ENCODE data around the gene FLNB. TPM values are rescaled to one million over a fixed set of nuclear protein-coding genes. Genes with fewer than 3 reads are reported as not detected.

The FLNB gene
- total and polyA plus RNA-seq, 2 of the 13 experiments (the other 11 are each of a cell fraction or from before 2014, with no cell fraction given), result 106 to 130 TPM

DNA sequence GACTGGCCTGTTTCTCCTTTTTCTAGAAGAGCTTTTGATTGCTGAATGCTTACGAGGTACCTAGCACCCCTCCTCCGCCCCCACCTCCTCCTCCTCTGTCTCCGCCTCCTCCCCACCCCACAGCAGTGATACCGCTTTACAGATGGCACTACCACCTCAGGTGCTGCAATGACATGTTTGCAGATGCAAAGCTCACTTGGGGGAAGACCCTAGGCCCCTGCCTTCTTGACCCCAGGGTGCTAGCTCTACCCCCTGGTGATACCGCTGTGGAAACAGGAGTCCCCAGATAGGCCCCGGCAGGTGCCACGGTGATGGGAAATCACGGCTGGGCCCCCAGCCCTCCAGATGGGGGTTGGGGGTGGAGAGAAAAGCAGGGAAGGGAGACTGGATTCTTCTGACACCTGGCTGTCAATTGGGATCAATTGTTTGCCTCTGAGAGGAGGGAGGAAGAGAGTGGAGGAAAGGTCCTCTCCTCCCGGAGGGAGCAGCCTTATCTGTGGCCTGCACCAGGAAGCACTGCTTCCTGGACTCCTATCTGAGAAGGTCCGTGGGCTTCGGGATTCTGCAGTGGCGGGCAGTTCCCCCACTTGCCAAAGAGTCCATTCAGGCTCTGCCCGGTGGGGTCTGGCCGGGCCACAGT lies 164.9 kb downstream of the FLNB start (continued):
- TF ChIP-seq ZNF878 (CRISPR knock-in tag; IDR thresholded peaks at IDR 0.05) (no peak), ZNF563 (CRISPR knock-in tag; IDR thresholded peaks at IDR 0.05) (no peak), MTF1 (CRISPR knock-in tag; IDR thresholded peaks at IDR 0.05) (no peak), POLR2G (IDR thresholded peaks at IDR 0.05; ENCODE audit: low read depth, low read length) (peak; percentile 48; the same call in 1 of the 2 replicates), ZNF747 (CRISPR knock-in tag; IDR thresholded peaks at IDR 0.05; ENCODE audit: borderline replicate concordance) (no peak), CBX5 (CRISPR knock-in tag; IDR thresholded peaks at IDR 0.05; ENCODE audit: borderline replicate concordance) (no peak), ZNF549 (CRISPR knock-in tag; IDR thresholded peaks at IDR 0.05) (no peak), ZFY (CRISPR knock-in tag; IDR thresholded peaks at IDR 0.05) (no peak), RNF2 (conservative IDR thresholded peaks at IDR 0.05; ENCODE audit: low read depth) (no peak), RAD51 (IDR thresholded peaks at IDR 0.05; ENCODE audit: borderline replicate concordance) (no peak), YEATS2 (CRISPR knock-in tag; IDR thresholded peaks at IDR 0.05; ENCODE audit: borderline replicate concordance) (no peak), ZNF230 (CRISPR knock-in tag; IDR thresholded peaks at IDR 0.05) (no peak), ZBTB20 (CRISPR knock-in tag; IDR thresholded peaks at IDR 0.05; ENCODE audit: borderline replicate concordance, low read depth) (no peak), ZNF703 (CRISPR knock-in tag; IDR thresholded peaks at IDR 0.05; ENCODE audit: borderline replicate concordance) (no peak), NBN (conservative IDR thresholded peaks at IDR 0.05) (no peak), RCOR2 (CRISPR knock-in tag; IDR thresholded peaks at IDR 0.05) (no peak), ZNF44 (CRISPR knock-in tag; IDR thresholded peaks at IDR 0.05) (no peak), ZNF343 (CRISPR knock-in tag; IDR thresholded peaks at IDR 0.05) (no peak)
- TF ChIP-seq, protein P1, sequence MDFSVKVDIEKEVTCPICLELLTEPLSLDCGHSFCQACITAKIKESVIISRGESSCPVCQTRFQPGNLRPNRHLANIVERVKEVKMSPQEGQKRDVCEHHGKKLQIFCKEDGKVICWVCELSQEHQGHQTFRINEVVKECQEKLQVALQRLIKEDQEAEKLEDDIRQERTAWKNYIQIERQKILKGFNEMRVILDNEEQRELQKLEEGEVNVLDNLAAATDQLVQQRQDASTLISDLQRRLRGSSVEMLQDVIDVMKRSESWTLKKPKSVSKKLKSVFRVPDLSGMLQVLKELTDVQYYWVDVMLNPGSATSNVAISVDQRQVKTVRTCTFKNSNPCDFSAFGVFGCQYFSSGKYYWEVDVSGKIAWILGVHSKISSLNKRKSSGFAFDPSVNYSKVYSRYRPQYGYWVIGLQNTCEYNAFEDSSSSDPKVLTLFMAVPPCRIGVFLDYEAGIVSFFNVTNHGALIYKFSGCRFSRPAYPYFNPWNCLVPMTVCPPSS (IDR thresholded peaks at IDR 0.05), result no peak
- TF ChIP-seq, protein P2, sequence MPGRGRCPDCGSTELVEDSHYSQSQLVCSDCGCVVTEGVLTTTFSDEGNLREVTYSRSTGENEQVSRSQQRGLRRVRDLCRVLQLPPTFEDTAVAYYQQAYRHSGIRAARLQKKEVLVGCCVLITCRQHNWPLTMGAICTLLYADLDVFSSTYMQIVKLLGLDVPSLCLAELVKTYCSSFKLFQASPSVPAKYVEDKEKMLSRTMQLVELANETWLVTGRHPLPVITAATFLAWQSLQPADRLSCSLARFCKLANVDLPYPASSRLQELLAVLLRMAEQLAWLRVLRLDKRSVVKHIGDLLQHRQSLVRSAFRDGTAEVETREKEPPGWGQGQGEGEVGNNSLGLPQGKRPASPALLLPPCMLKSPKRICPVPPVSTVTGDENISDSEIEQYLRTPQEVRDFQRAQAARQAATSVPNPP (CRISPR knock-in tag; IDR thresholded peaks at IDR 0.05), result 0 out of 2 replicates have a peak, but pooled peaks have one; percentile 13
- TF ChIP-seq, protein P3, sequence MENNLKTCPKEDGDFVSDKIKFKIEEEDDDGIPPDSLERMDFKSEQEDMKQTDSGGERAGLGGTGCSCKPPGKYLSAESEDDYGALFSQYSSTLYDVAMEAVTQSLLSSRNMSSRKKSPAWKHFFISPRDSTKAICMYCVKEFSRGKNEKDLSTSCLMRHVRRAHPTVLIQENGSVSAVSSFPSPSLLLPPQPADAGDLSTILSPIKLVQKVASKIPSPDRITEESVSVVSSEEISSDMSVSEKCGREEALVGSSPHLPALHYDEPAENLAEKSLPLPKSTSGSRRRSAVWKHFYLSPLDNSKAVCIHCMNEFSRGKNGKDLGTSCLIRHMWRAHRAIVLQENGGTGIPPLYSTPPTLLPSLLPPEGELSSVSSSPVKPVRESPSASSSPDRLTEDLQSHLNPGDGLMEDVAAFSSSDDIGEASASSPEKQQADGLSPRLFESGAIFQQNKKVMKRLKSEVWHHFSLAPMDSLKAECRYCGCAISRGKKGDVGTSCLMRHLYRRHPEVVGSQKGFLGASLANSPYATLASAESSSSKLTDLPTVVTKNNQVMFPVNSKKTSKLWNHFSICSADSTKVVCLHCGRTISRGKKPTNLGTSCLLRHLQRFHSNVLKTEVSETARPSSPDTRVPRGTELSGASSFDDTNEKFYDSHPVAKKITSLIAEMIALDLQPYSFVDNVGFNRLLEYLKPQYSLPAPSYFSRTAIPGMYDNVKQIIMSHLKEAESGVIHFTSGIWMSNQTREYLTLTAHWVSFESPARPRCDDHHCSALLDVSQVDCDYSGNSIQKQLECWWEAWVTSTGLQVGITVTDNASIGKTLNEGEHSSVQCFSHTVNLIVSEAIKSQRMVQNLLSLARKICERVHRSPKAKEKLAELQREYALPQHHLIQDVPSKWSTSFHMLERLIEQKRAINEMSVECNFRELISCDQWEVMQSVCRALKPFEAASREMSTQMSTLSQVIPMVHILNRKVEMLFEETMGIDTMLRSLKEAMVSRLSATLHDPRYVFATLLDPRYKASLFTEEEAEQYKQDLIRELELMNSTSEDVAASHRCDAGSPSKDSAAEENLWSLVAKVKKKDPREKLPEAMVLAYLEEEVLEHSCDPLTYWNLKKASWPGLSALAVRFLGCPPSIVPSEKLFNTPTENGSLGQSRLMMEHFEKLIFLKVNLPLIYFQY (CRISPR knock-in tag; IDR thresholded peaks at IDR 0.05; ENCODE audit: borderline replicate concordance), result no peak
- TF ChIP-seq, protein P4, sequence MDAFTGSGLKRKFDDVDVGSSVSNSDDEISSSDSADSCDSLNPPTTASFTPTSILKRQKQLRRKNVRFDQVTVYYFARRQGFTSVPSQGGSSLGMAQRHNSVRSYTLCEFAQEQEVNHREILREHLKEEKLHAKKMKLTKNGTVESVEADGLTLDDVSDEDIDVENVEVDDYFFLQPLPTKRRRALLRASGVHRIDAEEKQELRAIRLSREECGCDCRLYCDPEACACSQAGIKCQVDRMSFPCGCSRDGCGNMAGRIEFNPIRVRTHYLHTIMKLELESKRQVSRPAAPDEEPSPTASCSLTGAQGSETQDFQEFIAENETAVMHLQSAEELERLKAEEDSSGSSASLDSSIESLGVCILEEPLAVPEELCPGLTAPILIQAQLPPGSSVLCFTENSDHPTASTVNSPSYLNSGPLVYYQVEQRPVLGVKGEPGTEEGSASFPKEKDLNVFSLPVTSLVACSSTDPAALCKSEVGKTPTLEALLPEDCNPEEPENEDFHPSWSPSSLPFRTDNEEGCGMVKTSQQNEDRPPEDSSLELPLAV (CRISPR knock-in tag; conservative IDR thresholded peaks at IDR 0.05; ENCODE audit: low read depth), result no peak
